Fibroblast of upper back skin (primary cell): ENCODE data around the gene GATA2.

Experiments used
- DNase-seq: peaks from one replicate; pipeline ENCODE4 v3.0.0-alpha.2; 2013

Gene GATA2

DNA sequence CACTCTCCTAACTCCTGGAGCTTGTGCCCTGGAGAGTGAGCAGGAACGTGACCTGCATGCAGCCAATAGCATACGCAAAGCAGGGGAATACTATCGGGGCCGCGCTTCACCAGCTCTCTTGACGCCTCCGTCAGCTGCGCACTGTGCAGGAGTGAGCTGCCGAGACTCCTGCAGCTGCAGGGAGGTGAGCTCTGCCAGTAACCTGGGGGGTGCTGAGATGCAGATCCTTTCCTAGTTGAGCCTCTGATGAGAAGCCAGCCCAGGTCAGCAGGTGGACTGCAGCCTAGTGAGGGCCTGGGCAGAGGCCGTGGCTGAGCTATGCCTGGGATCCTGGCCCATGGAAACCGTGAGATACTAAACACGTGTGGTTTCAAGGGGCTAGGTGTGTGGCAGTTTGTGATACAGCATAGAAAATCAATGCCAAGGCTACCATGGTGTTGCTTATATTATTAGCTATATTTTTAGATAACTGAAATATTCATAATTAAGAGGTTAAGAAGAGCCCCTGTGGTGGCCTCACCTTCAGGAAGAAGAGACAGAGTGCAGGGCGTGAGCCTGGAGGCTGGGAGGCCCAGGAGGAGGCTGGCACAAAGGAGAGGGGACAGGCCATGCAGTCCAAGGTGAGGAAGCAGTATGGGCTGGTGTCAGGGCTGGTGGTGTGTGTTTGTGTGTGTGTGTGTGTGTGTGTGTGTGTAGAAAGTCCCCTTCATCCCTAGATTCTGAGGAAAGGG, 20.4 kb downstream of the GATA2 start:
- no peak for DNase-seq

DNA sequence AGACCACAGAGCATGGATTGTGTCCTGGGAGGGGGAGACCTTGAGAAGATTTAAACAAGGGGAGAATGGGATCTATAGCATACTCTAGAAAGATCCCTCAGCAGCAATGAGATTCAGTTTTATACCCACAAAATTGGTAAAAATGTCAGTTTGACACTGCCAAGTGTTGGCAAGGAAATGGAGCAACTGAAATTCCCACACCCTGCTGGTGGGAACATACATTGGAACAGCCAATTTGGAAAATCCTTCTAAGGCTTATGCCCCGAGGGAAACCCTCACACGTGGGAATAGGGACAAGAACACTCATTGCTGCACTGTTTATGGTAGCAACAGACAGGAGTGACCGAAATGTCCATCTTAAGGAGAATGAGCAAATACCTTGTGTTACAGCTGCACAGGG, 21.3 kb downstream of the GATA2 start:
- DNase-seq = no peak

DNA sequence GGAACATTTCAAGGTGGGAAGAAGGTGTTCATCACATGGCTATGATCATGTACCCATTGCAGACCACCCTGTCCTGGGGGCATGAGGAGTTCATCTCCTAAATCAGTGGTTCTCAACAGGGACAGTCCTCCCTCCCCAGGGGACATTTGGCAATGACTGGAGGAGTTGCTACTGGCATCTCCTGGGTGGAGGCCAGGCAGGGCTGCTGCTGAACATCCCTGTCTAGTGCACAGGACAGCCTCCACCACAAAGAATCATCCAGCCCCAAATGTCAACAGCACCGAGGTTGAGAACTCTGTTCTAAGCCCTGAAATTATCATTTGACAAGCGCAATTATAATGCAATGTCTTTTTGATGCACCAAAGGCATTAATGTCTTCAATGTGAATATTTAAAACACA, 21.9 kb downstream of the GATA2 start:
- DNase-seq = no peak

DNA sequence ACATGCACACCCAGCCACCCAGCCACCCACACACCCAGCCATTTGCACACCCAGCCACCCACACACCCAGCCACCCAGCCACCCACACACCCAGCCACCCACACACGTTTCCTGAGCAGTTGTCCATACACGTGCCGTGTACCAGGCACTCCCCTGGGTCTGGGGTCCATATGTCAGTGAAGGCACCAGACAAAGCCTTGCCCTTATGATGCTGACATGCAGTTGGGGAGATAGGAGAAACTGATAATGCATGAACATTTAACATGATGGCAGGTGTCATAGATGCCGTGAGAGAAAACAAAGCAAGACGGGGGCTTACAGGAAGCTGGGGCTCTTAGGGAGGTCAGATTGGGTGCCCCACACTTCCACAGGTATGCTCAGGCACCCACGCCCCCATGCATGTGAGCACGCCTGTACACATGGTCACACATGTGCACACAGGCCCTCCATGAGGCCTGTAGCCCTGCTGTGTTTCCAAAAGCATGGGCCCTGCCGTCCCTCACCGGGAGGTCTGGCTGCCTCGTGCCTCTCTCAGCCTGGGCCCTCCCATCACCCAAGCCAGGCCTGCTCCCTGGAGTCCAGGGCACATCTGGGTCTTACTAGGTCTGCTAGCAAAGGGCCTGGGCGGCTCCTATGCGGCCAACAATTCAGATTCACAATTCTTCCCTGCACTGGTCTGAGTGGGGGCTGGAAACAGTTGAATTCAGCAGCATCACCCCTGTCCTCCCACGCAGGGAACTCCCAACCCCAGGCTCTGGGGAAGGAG, 22.7 kb downstream of the GATA2 start:
- DNase-seq = no peak

DNA sequence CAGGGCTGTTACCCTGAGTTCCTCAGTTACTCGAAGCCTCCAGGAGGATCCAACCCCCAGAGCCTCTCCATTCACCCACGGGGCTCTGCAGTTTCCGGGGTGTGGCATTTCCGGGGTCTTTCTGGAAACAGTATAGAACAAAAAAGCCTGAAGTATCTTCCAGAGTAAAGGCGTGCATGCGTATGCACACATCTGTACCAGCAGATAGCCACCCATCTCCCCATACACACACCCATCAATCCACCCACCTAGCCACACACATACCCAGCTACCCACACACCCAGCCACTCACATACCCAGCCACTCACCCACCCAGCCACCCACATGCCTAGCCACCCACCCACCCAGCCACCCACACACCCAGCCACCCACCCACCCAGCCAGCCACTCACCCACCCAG, 23.4 kb downstream of the GATA2 start:
- DNase-seq = no peak

DNA sequence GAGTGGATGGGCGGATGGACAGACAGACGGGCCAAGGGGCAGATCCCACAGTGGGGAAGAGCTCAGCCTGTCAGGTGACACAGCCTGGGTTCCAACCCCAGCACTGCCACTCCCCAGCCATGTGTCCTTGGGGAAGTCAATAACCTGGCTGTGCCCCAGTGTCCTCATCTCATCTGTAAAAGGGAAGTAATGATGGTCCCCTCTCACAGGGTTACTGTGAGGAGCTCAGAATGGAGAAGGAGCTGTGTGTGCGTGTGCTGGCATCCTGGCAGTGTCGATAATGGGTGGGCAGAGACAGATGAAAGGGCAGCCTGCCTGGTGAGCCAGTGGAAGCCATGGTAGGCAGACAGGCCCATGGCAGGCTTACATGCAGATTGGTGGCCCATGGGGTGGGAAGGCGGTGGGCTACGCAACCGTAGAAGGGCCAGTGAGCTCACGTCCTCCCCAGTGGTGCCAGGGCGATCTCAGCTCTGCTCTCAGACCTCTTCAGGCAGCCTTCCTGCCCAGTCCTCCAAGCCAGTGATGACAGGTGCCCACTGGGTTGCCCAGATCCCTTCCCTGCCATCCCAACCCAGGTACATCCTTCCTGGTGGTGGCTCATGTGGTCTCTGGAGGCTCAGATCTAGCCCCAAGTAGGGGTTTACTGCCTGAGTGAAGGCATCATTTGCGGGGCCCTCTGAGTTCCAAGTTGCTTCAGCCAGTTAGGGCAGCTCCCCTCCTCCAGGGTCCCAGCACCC, 24.0 kb downstream of the GATA2 start:
- no peak for DNase-seq

DNA sequence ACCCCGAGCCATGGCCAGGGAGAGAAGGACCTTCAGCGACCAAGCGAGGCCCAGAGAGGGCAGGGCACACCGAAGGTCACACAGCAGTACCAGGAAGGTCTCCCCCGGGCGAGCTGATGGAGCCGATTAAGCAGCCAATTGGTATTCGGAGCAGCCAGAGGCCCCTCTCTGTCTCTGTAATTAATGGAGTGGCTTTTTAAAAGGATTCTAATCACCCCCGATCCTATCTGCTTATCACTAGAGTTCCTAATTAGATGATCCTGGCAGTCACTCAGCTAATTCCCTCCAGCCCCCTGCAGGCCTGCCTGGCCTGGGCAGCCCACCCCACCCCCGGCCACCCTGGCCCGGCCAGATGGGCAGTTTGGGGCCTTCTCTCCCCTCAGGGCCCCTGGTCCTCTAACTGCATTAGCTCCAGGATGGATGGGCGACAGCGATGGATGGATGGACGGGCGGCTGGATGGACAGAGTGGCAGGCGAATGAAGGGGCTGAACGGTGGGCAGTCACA, 24.7 kb downstream of the GATA2 start:
- no peak for DNase-seq

DNA sequence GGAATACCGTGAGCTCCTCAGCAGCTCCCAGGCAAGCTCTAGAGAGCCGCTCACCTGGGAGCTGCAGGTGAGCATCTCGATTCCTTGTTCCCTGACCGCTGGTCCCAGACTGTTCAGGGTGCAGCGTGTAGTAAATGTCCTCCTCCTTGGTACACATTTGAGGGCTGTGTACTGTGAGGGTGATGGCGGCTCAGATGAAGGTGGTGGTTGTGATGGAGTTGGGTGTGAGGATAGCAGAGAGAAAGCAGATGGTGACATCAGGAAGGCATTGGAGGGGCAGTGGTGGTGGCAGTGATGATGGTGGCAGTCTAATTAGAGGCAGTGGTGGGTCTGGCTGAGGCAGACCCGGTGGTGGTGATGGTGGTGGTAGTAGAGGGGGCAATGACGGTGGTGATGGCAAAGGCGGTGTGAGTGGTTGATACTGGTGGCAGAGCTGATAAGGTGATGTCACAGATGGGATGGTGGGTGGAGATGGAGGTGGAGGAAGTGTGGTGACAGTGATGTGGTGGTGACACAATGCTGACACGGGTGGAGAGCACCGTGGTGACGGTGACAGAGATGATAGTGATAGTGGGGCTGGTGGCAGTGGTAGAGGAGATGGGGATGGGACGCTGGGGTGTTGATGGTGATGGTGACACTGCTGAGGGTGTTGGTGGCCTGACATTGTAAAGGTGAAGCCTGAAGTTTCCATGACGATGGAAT, 26.0 kb downstream of the GATA2 start, which contains the start of gene DNAJB8:
Gene DNAJB8, minus strand, starts transcription at position 51 of the 702 bp plus-strand sequence. CDS start 3,645 bp downstream, outside the sequence.
- no peak for DNase-seq

DNA sequence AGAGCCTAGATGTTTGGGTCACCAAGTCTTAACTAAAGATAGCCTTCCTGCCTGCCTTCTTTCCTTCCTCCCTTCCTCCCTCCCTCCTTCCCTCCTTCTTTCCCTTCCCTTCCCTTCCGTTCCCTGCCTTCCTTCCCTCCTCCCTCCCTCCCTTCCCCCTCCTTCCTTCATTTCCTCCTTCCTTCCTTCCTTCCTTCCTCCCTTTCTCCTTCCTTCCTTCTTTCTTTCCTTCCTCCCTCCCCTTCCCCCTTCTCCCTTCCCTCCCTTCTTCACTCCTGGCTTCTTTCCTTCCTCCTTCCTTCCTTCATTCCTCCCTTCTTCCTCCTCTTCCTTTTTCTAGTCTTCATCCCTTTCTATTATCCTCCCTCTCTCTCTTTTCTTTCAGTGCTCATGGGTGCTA, 28.3 kb downstream of the GATA2 start:
- no peak for DNase-seq

DNA sequence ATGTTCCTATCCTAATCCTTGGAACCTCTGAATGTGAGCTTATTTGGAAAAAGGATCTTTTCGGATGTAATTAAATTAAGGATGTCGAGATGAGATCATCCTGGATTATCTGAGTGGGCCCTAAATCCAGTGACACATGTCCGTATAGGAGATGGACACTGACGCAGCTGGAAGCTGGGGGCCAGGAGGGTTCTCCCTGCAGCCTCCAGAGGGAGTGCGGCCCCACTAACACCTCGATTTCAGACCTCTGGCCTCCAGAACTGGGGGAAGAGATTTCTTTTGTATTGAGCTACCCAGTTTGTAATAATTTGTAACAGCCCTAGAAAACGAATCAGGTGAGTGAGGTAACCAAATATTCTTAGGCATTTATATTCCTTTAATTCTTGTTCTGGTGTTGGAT, 28.8 kb downstream of the GATA2 start:
- no peak for DNase-seq

DNA sequence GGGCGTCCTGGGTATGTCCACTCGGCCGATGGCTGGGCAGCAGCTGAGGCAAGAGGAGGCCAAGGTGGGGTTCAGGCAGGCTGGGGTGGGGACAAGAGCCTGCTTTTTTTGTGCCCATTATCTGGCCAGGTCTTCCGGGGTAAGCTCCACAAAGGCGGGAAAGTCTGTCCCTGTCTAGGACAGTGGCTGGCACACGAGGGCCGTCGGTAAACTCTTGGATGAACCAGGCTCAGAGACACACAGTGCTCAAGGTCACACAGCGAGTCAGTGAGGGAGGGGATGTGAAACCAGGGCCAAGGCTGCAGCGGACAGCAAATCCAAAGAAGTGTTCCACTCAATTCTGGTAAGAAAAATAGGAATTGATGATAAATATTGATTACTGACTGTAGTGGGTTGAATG, 29.2 kb downstream of the GATA2 start:
- no peak for DNase-seq

DNA sequence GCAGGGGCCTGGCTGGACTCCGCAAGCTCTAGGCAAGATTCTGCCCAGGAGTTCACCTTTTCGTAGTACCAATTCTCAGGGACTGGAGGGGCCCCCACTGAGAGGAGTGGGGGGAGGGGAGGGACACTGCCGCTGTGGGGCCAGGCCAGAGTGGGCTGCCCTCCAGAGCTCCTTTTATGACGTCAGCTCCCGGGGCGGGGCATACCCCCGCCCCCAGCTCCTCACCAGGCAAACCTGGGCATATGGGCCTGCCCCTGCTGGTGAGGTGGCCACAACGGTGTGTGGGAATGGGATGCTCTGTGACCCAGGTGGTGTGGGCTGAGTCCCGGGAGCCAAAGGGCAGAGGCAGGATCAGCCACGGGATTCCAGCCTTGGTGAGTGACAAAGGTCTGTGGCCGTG, 29.6 kb downstream of the GATA2 start:
- no peak for DNase-seq

DNA sequence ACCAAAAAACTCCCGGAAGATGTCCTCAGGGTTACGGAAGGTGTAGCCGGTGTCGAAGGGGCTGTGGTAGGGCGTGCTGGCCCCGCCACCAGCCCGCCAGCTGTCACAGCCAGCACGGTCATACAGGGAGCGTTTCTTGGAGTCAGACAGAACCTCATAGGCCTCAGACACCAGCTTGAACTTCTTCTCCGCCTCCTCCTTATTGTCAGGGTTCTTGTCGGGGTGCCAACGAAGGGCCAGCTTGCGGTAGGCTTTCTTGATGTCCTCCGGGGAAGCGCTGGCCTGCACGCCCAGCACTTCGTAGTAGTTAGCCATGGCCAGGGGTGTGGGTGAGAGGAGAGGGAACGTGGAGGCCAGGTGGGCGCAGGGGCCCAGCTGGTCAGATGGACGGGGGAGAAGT, 30.1 kb downstream of the GATA2 start:
- no peak for DNase-seq

DNA sequence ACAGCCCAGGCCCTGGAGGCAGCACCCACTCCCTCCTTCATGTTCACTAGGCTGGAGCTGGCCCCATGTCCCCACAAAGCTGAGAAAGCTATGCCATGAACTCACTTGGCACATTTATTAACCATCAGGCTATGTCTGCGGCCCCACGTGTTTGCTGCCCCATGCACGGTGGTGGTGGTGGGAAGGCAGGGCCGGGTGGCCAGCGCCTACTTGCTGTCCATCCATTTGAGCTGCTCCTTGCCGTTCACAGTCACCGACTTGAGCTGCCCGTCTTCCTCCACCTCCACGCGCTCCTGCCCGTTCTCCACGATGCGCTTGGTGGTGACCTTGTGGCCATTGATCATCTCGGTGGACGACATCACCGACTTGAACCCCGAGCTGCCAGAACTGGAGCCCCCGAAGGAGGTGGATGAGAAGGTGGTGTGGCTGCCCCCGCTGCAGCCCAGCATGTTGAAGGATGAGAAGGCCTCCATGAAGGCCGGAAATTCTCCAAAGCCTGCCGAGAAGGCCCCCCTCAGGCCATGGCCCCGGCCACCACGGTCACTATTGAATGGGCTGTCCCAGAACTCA, 30.6 kb downstream of the GATA2 start:
- DNase-seq = no peak

DNA sequence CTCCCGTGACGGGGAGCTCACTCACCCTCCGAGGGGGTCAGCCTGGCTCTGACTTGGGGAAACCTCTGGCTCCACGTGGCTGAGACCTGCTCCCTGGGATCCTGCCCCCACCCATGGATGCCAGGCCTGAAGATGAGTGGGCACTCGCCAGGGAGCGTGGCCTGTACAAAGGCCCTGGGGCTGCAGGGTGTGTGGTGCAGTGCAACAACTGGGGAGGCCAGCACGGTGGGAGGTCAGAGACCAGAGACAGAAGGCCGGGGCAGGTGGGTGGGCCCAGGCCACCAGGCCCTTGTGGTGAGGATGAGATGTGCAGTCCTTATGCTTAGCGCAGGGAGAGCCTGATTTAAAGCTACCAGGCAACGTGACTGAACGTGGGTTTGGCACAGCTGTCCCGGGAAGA, 31.3 kb downstream of the GATA2 start:
- no peak for DNase-seq

DNA sequence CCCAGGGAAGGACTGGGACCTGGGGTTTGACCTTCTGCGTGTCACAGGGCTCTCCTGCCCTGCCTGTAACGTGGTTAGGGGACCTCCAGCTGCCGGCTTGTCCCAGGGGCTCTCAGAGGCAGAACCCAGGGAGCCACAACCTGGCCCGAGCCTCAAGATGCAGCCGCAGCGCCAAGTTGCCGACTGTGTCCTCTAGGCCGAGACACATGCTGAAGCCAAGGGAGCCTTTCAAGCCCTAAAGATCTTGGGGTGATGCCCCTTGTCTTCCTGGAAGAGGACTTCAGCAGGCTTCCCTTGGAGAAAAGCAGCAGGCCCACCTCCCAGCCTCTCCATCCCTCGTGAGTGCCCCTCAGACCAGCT, 33.6 kb downstream of the GATA2 start:
- no peak for DNase-seq

DNA sequence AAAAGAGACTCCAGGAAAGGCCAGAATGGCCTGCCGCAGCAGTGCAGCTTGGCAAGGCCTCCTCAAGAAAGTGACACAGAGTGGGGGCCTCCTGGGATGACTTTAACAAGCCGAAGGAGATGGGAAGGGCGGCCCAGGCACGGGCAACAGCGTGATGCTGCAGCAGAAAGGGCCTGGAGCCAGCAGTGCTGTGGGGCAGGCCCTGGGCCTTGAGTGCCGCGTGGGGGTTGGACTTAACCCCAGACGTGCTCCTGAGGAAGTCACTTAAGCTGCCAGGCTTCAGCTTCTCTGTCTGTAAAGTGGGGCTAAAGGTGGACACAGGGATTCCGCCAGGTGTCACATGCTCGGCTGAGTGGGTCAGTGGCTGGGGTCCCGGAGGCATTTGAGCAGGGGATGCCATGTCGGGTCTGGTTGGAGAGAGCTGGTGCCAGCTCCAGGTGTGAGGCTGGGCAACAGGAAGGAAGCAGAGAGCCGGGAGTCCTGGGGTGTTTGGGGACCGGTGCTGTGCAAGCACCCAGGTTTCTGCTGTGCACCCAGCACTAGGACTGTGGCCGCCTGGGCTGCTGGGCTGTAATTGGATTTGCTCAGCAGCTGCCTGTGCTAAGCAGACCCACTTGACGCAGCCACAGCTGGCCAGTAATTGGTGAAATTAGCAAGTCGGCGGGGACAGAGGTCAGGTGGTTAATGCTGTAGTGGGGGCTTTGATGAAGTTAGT, 34.1 kb downstream of the GATA2 start:
- DNase-seq = no peak

DNA sequence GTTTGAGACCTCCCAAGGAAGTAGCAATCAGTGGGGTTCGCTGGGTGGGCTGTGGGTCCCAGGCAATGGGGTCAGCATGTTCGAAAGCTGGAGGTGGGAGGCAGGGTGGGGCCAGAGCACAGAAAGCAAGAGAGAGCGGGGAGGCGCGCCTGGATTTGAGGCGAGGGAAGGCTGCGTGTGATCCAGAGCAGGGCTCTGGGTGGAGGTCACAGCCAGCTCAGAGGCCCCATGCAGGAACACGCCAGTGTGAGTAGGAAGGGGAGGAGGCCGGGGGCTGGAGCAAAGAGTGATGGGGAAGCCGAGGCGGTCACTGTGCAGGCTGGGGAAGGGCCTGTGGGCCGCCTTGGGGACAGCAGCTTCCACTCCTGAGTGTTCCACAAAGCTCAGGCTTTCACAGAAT, 35.1 kb downstream of the GATA2 start:
- DNase-seq = no peak

DNA sequence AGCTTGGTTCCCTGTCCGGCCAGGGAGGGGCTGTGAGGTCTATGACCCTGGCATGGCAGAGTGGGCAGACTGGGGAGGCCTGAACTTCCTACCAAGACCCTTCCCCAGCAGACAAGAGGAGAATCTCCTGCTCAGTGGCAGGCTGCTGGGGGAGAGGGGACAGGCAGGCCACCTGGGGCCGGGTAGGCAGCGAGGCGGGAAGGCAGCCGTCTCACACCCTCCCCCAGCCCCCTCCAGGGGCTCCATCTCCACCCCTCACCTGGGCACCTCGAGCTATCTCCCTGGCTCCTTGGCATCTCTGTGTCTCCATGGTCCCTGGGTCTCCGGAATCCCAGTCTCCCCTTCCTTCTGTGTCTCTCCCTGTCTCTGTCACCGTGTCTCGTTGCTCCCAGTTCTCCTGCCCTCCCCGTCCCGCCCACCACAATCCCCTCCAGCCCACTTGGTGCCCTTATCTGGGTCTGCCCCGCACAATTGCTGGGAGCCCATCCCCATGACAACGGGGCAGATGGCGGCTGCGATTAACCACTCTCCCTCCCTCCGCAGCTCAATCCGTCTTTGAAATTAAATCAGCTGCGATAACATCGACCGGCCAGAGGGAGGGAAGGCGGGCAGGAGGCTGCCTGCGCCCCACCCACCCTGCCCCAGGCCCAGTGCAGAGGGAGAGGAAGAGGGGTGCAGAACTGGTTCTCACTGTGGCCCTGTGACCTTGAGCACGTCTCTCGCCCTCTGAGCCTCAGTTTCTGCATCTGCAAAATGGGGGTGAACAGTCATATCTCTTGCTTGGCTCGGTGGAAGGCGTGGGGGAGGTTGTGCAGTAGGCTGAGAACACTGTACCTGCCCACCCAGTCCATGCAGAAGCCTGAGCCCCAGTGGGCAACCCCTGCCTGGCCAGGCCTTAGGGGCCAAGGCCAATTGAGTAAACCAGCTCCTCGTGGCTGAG, 36.0 kb downstream of the GATA2 start:
- no peak for DNase-seq

DNA sequence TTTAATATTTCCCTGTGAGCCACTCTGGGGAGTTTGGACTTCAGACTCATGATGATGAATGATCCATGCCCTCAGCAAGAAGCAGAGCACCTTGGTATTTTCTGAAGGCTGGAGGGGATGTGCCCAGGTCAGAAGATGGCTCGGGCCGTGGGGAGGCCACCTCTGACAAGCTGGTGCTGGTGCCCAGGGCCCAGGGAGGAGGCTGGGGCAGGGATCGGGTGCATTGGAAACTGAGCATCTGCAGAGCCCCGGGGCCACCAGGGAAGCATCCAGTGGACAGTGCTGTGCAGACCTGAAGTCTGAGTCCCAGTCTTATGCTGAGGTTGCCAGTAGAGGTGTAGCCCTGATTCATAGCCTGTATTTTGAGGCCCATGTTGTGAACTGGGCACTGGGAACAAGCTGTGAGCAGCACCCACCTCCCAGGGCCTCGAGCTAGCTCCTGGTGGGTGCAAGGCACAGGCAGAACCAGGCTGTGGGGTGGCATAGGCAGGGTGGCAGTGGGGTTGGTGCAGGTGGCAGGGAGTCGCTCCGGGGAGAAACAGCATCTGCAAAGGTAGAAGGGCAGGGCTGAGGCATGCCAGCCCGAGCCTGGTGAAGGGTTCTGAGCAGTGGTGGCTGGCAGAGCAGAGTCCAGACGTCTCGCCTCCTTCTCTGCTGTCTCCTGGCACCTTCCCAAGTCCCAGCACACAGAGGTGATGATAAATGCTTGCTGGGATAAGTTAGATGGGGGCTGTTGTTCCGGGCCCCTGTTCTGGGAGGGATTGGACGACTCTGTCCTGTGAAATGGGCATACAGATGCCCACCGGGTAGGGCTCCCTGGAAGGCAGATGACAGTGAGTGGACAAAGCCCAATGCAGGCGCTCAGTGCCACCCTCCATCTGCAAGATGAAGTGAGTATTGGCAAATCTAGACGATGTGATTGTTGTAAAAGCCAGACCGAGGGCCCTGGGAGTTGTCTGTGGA, 36.9 kb downstream of the GATA2 start:
- DNase-seq = no peak
